PC-9 (cell line): ENCODE data around the gene JMJD1C. TPM values are rescaled to one million over a fixed set of nuclear protein-coding genes. Genes with fewer than 3 reads are reported as not detected.

ENCODE experiments used
- BruUV-seq: library from RNA; stranded (reverse); fragments of 400-500 nt; replicated peaks from 2 replicates; lab custom pipeline; 2021; lab: Mats Ljungman, UMichigan
- CTCF ChIA-PET: fragments of 300-600 bp; sonication (Branson Sonifier 250); formaldehyde crosslinking; loops from one replicate; lab custom pipeline; 2022; ENCODE audit warnings: antibody characterized with exemption; lab: Charles Lee
- POLR2A ChIA-PET: fragments of 300-600 bp; sonication (Branson Sonifier 250); formaldehyde crosslinking; loops from one replicate; lab custom pipeline; 2022; ENCODE audit warnings: antibody characterized with exemption; ENCODE audit not compliant: unreplicated experiment; lab: Charles Lee
- DNase-seq, 2 experiments: peaks; one replicate each; pipeline versions ENCODE4 v3.0.0 to v3.0.0-alpha.2; 2015 to 2022; ENCODE audit warnings: mixed read lengths in 1 of 2
- H2AFZ ChIP-seq: fragments of 200-600 bp; sonication (generic); 2 replicates; pipeline ENCODE4 v1.8.1; 2017; ENCODE audit warnings: antibody characterized with exemption
- H3F3A ChIP-seq: fragments of 200-600 bp; sonication (generic); 2 replicates; pipeline ENCODE4 v1.8.1; 2017; ENCODE audit warnings: antibody characterized with exemption, mild to moderate bottlenecking, low read depth; ENCODE audit not compliant: insufficient read depth
- H3K27ac ChIP-seq: fragments of 200-600 bp; sonication (generic); 2 replicates; pipeline ENCODE4 v1.6.1; 2016; ENCODE audit warnings: mixed run types
- H3K27me3 ChIP-seq: fragments of 200-600 bp; sonication (generic); 2 replicates; pipeline ENCODE4 v1.6.1; 2016; ENCODE audit warnings: low read depth, mixed run types; ENCODE audit not compliant: insufficient read depth
- H3K36me3 ChIP-seq: fragments of 200-600 bp; sonication (generic); 2 replicates; pipeline ENCODE4 v1.6.1; 2016; ENCODE audit warnings: low read depth, mixed run types
- H3K4me1 ChIP-seq: fragments of 200-600 bp; sonication (generic); replicated peaks from 2 replicates; pipeline ENCODE4 v1.6.1; 2016; ENCODE audit warnings: mixed run types; ENCODE audit not compliant: insufficient read depth
- H3K4me2 ChIP-seq: fragments of 200-600 bp; sonication (generic); 2 replicates; pipeline ENCODE4 v1.6.1; 2017; ENCODE audit warnings: mixed run types
- H3K4me3 ChIP-seq: fragments of 200-600 bp; sonication (generic); 2 replicates; pipeline ENCODE4 v1.6.1; 2016; ENCODE audit warnings: mixed run types
- H3K79me2 ChIP-seq: fragments of 200-600 bp; sonication (generic); 2 replicates; pipeline ENCODE4 v1.6.1; 2017; ENCODE audit warnings: low read depth, mixed run types
- H3K9me2 ChIP-seq: fragments of 200-600 bp; sonication (generic); 2 replicates; pipeline ENCODE4 v1.8.1; 2017; ENCODE audit warnings: mild to moderate bottlenecking; ENCODE audit not compliant: insufficient read depth
- H3K9me3 ChIP-seq: fragments of 200-600 bp; sonication (generic); 2 replicates; pipeline ENCODE4 v1.8.1; 2016; ENCODE audit warnings: low read depth; ENCODE audit not compliant: insufficient read depth
- H4K20me1 ChIP-seq: fragments of 200-600 bp; sonication (generic); 2 replicates; pipeline ENCODE4 v1.8.1; 2017; ENCODE audit not compliant: insufficient read depth
- EZH2 ChIP-seq: fragments of 200-600 bp; sonication (generic); IDR thresholded peaks from 2 replicates; pipeline ENCODE4 v1.8.0; 2017; ENCODE audit warnings: antibody characterized with exemption, low read depth
- intact Hi-C: fragments of 100-400 bp; cut with micrococcal nuclease; formaldehyde crosslinking; loops from one replicate; pipeline ENCODE4 v1.10.0; 2022; ENCODE audit not compliant: unreplicated experiment
- total RNA-seq: library from RNA; stranded (reverse); gene quantifications from 2 replicates; pipeline ENCODE4 v1.2.3, GENCODE V29; 2021
- TF ChIP-seq, protein P1 (sequence below): fragments of 200-600 bp; sonication (generic); conservative IDR thresholded peaks from 2 replicates; pipeline ENCODE4 v1.6.1; 2017; ENCODE audit warnings: mixed run types, antibody characterized with exemption, mild to moderate bottlenecking, moderate library complexity

JMJD1C gene
- total RNA-seq, 1 experiment from 2014 or later: 78.7 TPM

DNA sequence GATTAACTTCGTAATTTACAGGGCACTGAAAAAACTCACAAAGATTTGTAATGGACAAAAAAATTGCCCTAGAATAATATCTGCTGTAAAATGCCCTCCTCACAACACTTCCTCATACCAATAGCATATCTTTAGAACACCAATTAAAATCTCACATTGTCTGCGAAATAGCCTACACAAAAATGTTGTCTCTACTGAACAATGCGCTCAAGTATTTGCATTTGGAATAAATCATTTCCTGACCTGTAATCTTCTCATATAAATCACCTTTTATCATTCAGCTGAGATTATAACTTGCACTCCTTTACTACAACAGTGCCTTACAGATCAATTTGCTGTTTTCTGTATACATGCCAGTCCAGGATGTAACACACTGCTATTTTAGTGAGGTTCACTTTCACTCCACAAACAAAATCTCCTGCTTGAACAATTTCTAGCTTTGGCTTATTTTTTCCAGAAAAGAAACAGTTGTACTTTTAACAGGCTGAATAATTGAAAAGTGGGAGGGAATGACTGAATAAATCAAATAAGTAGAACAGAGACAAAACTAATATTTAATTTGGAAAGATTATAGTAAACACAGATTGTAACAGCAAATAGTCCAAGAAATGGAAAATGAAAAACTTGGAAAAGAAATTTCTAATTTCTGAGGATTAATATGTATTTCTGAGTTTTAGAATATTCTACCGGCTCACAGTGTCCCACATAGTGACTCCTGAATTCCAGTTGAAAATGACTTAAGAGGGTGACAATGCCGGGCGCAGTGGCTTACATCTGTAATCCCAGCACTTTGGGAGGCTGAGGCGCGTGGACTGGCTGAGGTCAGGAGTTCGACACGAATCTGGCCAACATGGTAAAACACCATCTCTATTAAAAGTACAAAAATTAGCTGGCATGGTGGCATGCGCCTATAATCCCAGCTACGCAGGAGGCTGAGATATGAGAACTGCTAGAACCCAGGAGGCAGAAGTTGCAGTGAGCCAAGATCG is 30.6 kb downstream of the JMJD1C start:
- peaks cover 6% of the 10 kb centered on the region; the same call in 1 of the 2 replicates for H3K36me3 ChIP-seq
- TF ChIP-seq, protein P1, sequence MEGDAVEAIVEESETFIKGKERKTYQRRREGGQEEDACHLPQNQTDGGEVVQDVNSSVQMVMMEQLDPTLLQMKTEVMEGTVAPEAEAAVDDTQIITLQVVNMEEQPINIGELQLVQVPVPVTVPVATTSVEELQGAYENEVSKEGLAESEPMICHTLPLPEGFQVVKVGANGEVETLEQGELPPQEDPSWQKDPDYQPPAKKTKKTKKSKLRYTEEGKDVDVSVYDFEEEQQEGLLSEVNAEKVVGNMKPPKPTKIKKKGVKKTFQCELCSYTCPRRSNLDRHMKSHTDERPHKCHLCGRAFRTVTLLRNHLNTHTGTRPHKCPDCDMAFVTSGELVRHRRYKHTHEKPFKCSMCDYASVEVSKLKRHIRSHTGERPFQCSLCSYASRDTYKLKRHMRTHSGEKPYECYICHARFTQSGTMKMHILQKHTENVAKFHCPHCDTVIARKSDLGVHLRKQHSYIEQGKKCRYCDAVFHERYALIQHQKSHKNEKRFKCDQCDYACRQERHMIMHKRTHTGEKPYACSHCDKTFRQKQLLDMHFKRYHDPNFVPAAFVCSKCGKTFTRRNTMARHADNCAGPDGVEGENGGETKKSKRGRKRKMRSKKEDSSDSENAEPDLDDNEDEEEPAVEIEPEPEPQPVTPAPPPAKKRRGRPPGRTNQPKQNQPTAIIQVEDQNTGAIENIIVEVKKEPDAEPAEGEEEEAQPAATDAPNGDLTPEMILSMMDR: no peak
- TF ChIP-seq EZH2: no peak
- H3K79me2 ChIP-seq: peaks cover 93% of the 10 kb centered on the region
- intact Hi-C loops: loop anchor here (5.0 to 10.0 kb wide), 2 partner anchors 67 to 280 kb away; no protein-coding TSS in a partner anchor
- H3K9me3 ChIP-seq: no peaks in the 10 kb centered on the region
- no peaks in the 10 kb centered on the region for H3K27me3 ChIP-seq
- CTCF ChIA-PET: no interaction called here
- peak overlapping the region; percentile 39 for H3K27ac ChIP-seq
- no TSS peak for BruUV-seq
- H4K20me1 ChIP-seq: peaks cover 5% of the 10 kb centered on the region; the same call in 1 of the 2 replicates
- peak in 1 of 2 experiments; percentile 55 for DNase-seq
- no peaks in the 10 kb centered on the region for H3K9me2 ChIP-seq
- no peak overlapping the region for H3K4me2 ChIP-seq
- peaks cover 23% of the 10 kb centered on the region for H3K4me1 ChIP-seq
- H3K4me3 ChIP-seq: no peak overlapping the region
- no peak overlapping the region for H2AFZ ChIP-seq
- POLR2A ChIA-PET: no interaction called here
- H3F3A ChIP-seq: peaks cover 7% of the 10 kb centered on the region

DNA sequence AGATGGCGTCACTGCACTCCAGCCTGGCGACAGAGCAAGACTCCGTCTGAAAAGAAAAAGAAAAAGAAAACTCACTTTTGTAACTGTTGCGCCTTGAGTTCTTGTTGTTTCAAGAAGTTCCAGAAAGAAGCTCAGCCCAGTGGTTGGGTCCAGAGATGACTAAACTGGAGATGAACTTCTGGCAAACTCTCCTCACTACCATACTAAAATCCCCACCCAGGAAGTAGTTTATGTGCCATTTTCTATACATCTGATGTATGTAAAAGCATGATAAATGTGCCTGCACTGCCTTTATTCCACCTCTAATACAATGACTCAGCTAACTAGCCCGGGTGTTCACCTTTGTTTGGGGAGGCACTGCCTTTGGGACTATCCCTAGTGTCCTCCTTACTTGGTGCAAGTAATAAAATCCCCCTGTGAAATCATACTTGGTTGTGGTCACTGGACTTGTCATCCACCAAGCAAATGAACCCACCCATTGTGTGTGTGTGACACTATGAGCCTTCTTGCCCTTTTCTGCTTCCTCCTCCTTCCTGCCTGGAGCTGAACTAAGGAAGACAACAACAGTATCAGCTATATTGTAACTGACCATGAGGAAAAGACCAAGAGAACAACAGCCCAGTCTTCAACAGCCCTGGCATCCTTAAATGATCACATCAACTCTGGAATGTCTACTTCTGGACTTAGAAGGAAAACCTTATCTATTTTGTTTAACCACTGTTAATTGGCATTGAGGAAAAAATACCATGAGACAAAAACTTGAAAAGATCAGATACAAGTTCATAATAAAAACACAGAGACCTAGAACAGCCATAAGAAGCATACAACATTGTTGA is 33.6 kb downstream of the JMJD1C start:
- peaks cover 7% of the 10 kb centered on the region for H3F3A ChIP-seq
- peaks cover 90% of the 10 kb centered on the region for H3K79me2 ChIP-seq
- no peak overlapping the region for H3K4me2 ChIP-seq
- peak in 1 of 2 experiments; percentile 38 for DNase-seq
- H4K20me1 ChIP-seq: 0 out of 2 replicates have a peak, but pooled peaks cover 4% of the 10 kb centered on the region
- no peaks in the 10 kb centered on the region for H3K27me3 ChIP-seq
- H3K27ac ChIP-seq: peak overlapping the region; percentile 22; the same call in 1 of the 2 replicates
- peaks cover 6% of the 10 kb centered on the region; the same call in 1 of the 2 replicates for H3K36me3 ChIP-seq
- ChIA-PET POLR2A (interaction anchor here (0.6 kb wide), 1 partner anchor 33 kb away, joined by 3 read pairs; no protein-coding TSS in a partner anchor), CTCF (no interaction called here)
- no peak overlapping the region for H2AFZ ChIP-seq
- no peak overlapping the region for H3K4me3 ChIP-seq
- no TSS peak for BruUV-seq
- no peaks in the 10 kb centered on the region for H3K9me2 ChIP-seq
- TF ChIP-seq, protein P1: no peak
- no peak for TF ChIP-seq EZH2
- H3K4me1 ChIP-seq: peaks cover 13% of the 10 kb centered on the region
- intact Hi-C loops: loop anchor here (2.0 to 10.0 kb wide), 3 partner anchors 121 to 283 kb away; no protein-coding TSS in a partner anchor
- H3K9me3 ChIP-seq: no peaks in the 10 kb centered on the region

DNA sequence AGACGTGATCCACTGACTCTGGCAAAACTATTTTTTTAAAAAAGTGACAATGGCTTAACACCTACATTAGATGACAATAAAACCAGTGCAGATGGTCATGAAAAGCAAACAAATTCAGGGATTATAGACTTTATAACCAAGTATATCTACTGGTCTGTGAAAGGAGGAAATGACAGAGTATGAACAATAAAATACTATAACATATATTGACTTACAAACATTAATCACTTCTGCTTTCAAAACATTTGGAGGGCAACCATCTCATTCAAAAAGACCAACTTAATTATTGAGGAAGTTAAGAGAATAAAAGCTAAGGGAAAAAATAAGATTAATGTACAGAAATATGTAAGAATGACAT is 34.8 kb downstream of the JMJD1C start:
- Histone ChIP-seq H3K4me1 (peaks cover 13% of the 10 kb centered on the region), H4K20me1 (0 out of 2 replicates have a peak, but pooled peaks cover 4% of the 10 kb centered on the region), H3K9me2 (no peaks in the 10 kb centered on the region), H3K27ac (no peak overlapping the region), H3K4me3 (no peak overlapping the region), H3K79me2 (peaks cover 85% of the 10 kb centered on the region), H3K4me2 (no peak overlapping the region), H3K36me3 (peaks cover 6% of the 10 kb centered on the region; the same call in 1 of the 2 replicates), H3K27me3 (no peaks in the 10 kb centered on the region), H3F3A (peaks cover 7% of the 10 kb centered on the region), H2AFZ (no peak overlapping the region), H3K9me3 (no peaks in the 10 kb centered on the region)
- intact Hi-C loops: loop anchor here (2.0 to 10.0 kb wide), 2 partner anchors 162 to 284 kb away; no protein-coding TSS in a partner anchor
- POLR2A ChIA-PET: no interaction called here
- no peak for DNase-seq
- BruUV-seq: no TSS peak
- TF ChIP-seq EZH2: no peak
- TF ChIP-seq, protein P1: no peak
- CTCF ChIA-PET: no interaction called here
